Retinal pigment epithelial cell (primary cell): Measurements from ENCODE around the gene CLIP2.
"Not testable (repeated sequence)": the region's sequence is repeated elsewhere in the genome, so short reads cannot be mapped to it uniquely, and the experiment has no call there.

ENCODE experiments used
- DNase-seq: peaks from one replicate; pipeline ENCODE4 v3.0.0-alpha.2; 2010; ENCODE audit warnings: low read depth
- H3K4me3 ChIP-seq: 2 replicates; pipeline ENCODE4 v1.5.1; 2011; ENCODE audit warnings: mild to moderate bottlenecking, low read length, control low read depth, moderate library complexity
- CTCF ChIP-seq: conservative IDR thresholded peaks from 2 replicates; pipeline ENCODE4 v1.5.1; 2011; ENCODE audit warnings: low read depth, low read length, control low read depth, inconsistent platforms

CLIP2 gene

GRCh38 chr7:74400420-74401136, 111.4 kb downstream of the CLIP2 start:
- H3K4me3 ChIP-seq: no peak overlapping the region
- DNase-seq: no peak
- TF ChIP-seq CTCF: no peak

GRCh38 chr7:74401137-74401859, 112.1 kb downstream of the CLIP2 start:
- TF ChIP-seq CTCF: peak; percentile 97
- DNase-seq: no peak
- no peak overlapping the region for H3K4me3 ChIP-seq

- not testable (repeated sequence) for H3K4me3 ChIP-seq, DNase-seq
Measured at GRCh38 chr7:74402668-74403067, 113.5 kb downstream of the CLIP2 start.

- no peak for TF ChIP-seq CTCF
- DNase-seq: no peak
- no peak overlapping the region for H3K4me3 ChIP-seq
Measured at GRCh38 chr7:74403521-74404387, 114.5 kb downstream of the CLIP2 start.

GRCh38 chr7:74404388-74404700, 115.1 kb downstream of the CLIP2 start:
- H3K4me3 ChIP-seq: no peak overlapping the region
- no peak for TF ChIP-seq CTCF
- DNase-seq: no peak

GRCh38 chr7:74404741-74405140, 115.5 kb downstream of the CLIP2 start:
- no peak for TF ChIP-seq CTCF
- no peak for DNase-seq
- H3K4me3 ChIP-seq: no peak overlapping the region

- peak; percentile 69 for TF ChIP-seq CTCF
- DNase-seq: no peak
- H3K4me3 ChIP-seq: no peak overlapping the region
Measured at GRCh38 chr7:74405191-74405898, 116.1 kb downstream of the CLIP2 start.
